Activated CD4-positive, alpha-beta T cell treated with anti-CD3 and anti-CD28 coated beads, Interleukin-2, amount 50 U/mL, for 4 hours (primary cell): Measurements from ENCODE around the gene ITGAE.

Experiments used
- DNase-seq, 2 experiments: peaks; one replicate each; pipeline ENCODE4 v3.0.0-alpha.2; 2020

The ITGAE gene

GRCh38 chr17:3666516-3666915, 134.5 kb downstream of the ITGAE start:
- no peak for DNase-seq

DNA sequence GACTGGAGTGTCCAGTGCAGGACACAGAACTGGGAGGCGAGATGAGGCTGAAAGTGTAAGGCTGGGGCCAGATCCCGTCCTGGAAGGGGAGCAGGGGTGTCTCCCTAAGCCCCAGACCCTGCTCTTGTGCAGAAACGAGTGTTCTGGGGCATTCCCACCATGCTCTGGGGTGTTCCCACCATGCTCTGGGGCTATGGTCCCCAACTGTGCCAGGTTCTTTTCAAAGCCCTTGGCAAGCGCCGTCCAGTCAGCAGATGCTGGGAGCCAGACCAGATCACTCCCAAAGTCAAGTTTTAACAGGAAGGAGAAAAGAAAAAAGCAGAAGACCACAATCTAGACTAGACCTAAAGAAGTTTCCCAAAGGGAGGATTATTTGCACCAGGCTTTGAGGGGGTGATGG, 135.2 kb downstream of the ITGAE start:
- no peak for DNase-seq
